ENCODE data around the gene JMJD8. TPM values are rescaled to one million over a fixed set of nuclear protein-coding genes. Genes with fewer than 3 reads are reported as not detected.

The JMJD8 gene
- total RNA-seq, 1 donor, result 42.8 TPM

DNA sequence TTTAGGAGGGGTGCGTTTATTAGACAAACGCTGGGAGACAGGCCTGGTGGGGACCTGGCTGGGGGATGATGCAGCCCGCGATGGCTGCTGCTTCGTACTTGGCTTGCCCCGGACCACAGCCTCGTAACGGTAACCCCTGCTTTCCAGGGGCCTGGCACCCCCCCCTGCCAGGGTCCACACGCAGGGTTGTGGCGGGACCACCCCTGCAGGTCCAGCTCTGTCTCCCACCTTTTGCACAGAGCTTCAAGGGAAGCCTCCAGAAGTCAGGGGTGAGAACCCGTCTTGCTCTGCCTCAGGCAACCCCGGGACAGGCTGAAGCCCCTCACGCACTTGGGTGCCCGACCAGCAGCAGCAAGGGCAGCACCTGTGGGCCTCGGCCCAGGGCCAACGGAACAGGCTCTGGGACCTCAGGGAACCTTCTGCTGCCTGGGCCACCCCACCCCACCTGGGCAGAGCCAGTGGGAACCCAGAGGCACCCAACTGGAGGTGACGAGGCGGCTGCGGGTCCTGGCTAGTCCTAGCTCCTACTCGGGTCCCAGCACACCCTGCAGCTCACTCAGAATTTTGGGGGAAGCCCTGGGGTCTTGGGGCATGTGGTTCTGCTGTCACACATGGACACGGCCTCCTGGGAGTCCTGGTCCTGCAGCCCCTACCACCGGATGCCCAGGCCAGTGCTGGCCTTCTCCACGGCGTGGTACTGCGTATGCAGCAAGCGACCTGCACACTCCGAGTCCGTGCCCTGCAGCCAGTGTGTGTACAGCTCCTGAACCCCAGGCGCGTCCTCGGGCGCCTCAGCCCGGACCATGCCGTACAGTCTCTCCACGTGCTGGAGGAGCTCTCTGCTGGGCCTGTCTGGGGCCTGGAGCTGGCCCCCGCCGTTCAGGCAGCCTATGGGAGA lies 45.9 kb upstream of the JMJD8 start:
- no peak for DNase-seq (ENCODE audit: low read depth)
- TF ChIP-seq, protein P1, sequence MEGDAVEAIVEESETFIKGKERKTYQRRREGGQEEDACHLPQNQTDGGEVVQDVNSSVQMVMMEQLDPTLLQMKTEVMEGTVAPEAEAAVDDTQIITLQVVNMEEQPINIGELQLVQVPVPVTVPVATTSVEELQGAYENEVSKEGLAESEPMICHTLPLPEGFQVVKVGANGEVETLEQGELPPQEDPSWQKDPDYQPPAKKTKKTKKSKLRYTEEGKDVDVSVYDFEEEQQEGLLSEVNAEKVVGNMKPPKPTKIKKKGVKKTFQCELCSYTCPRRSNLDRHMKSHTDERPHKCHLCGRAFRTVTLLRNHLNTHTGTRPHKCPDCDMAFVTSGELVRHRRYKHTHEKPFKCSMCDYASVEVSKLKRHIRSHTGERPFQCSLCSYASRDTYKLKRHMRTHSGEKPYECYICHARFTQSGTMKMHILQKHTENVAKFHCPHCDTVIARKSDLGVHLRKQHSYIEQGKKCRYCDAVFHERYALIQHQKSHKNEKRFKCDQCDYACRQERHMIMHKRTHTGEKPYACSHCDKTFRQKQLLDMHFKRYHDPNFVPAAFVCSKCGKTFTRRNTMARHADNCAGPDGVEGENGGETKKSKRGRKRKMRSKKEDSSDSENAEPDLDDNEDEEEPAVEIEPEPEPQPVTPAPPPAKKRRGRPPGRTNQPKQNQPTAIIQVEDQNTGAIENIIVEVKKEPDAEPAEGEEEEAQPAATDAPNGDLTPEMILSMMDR (IDR thresholded peaks at IDR 0.05; ENCODE audit: insufficient read depth, low read length), result no peak
- H3K4me3 ChIP-seq (ENCODE audit: low read depth, low read length), result no peak overlapping the region

DNA sequence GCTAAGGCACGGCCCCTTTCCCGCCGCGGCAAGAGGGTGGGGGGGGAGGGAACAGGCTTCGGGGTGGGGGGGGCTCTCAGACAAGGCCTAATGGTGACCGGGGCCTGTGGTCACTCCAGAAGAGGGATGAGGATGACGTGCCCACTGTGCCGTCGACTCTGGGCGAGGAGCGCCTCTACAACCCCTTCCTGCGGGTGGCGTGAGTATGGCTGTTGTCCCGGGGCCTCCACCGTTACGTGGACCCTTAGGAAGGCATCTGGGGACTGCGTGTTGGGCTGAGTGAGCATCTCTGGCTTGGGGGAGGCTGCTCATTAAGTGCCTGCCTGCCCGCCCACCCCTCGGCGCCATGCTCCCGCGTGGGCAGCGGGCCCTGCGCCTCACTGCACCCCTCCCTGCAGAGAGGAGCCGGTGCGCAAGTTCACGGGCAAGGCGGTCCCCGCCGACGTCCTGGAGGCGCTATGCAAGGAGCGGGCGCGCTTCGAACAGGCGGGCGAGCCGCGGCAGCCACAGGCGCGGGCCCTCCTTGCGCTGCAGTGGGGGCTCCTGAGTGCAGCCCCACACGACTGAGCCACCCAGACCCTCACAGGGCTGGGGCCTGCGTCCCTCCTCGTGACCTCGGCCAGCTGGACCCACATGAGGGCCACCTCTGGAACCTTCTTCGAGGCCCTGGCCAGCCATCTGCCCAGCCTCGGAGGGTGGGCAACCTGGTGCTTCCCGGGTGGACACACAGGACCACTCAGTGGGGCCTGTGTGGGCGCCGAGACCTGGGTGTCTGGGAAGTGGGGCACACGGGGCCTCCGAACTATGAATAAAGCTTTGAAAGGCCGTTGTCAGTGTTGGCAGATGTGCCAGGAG lies 45.0 kb upstream of the JMJD8 start:
- H3K4me3 ChIP-seq (ENCODE audit: low read depth, low read length), result no peak overlapping the region
- no peak for DNase-seq (ENCODE audit: low read depth)
- TF ChIP-seq, protein P1 (IDR thresholded peaks at IDR 0.05; ENCODE audit: insufficient read depth, low read length), result no peak

DNA sequence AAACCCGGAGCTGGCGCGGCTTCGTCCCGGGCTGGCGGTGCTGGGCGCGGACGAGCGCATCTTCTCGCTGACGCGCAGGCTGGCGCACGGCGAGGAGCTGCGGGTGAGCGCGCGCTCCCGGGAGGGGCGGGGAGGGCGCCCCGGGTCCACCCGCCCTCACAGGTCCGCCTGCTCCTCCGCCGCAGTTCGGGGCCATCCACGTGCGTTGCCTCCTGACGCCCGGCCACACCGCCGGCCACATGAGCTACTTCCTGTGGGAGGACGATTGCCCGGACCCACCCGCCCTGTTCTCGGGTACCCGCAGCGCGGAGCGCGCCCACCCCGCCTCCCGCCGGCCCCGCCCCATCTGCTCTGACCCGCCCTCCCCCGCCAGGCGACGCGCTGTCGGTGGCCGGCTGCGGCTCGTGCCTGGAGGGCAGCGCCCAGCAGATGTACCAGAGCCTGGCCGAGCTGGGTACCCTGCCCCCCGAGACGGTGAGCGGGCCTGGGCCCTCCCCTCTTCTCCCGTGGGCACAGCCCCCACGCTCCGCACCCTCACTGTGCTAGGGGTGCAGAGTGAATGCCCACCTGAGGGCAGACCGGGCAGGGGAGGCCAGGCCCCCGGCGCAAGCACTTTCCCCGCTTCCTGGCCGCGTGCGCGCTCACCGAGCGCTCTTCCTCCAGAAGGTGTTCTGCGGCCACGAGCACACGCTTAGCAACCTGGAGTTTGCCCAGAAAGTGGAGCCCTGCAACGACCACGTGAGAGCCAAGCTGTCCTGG lies 44.2 kb upstream of the JMJD8 start:
- TF ChIP-seq, protein P1 (IDR thresholded peaks at IDR 0.05; ENCODE audit: insufficient read depth, low read length), result no peak
- peak; percentile 63 for DNase-seq (ENCODE audit: low read depth)
- H3K4me3 ChIP-seq (ENCODE audit: low read depth, low read length), result peak overlapping the region; percentile 73

DNA sequence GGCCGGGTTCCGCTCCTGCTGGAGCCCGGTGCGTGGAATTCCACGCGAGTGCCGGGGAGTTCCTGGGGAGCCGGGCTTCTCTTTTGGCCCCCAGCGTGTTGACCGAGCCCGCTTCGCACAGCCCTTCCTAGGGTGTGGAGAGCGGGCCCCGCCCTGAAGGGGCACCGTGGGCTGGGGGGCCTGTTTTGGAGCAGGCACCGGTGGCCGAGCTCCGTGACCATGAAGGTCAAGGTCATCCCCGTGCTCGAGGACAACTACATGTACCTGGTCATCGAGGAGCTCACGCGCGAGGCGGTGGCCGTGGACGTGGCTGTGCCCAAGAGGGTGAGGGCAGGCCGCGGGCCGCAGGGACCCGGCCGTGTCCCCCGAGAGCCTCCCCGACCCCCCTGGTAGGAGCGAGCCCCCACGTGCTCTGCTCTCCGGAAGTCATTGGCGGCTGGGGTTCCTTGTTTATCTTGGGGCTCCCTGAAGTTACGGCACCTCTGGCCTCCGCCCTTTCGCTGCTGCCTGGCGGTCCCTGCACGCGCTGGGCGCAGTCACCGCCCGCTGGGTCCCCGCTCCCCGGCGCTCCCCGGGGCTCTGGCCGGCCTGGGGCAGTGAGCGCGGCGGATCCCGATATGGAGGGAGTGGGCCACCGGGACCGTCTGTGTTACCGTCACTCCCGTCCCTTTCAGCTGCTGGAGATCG lies 43.3 kb upstream of the JMJD8 start:
- TF ChIP-seq, protein P1 (IDR thresholded peaks at IDR 0.05; ENCODE audit: insufficient read depth, low read length), result no peak
- no peak for DNase-seq (ENCODE audit: low read depth)

DNA sequence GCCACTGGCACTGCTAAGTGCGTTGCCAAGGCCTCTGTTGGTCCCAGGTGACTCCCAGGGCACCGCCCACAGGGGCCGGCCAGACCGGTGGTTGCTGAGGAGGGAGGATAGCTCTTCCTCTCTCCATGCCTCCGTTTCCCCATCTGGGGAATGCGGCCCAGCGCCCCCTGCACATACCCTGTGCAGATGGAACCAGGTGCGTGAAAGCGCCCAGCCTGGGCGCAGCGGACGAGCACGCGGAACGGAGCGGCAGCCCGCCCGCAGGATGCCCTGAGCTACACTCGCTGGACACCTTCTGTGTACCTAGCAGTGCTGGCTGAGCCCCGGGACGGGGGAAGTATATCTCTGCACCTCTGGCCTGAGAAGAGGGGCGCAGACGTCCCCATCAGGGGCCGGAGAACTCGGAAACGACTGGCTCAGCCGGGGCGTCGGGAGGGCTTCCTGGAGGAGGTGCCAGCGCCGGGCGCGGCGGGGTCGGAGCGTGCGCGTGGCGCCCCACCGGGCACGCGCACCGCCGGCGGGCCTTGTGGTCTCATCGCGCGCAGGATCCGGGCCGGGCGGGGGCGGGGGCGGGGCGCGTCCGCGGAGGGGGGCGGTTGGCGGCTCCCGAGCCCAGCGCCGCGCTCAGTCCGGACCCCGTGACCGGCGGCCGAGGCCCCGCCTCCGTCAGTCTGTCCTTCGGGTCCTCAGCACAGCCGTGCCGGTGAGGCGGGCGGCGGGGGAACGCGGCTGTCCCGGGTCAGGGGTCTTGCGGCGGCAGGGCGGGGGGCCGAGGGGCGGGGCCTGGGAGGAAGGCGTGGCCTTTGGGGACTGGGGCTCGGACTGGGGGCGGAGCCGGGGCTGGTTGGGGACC lies 42.5 kb upstream of the JMJD8 start, which contains the start of the genes CCDC78 and HAGHL:
Gene CCDC78, minus strand, starts transcription at position 6 of the 853 bp plus-strand sequence. CDS start 76 bp downstream, outside the sequence.
Gene HAGHL, plus strand, starts transcription at position 669 of the 853 bp plus-strand sequence. CDS start 404 bp downstream, outside the sequence.
- TF ChIP-seq, protein P1 (IDR thresholded peaks at IDR 0.05; ENCODE audit: insufficient read depth, low read length), result no peak
- DNase-seq (ENCODE audit: low read depth), result no peak
- H3K4me3 ChIP-seq (ENCODE audit: low read depth, low read length), result peak within 1 kb of the TSS; percentile 73

More for the DNA sequence above, 43.3 kb upstream of the JMJD8 start:
- peak overlapping the region; percentile 73 for H3K4me3 ChIP-seq (ENCODE audit: low read depth, low read length)
